ENCODE results near the gene SAT2. TPM values are rescaled to one million over a fixed set of nuclear protein-coding genes. Genes with fewer than 3 reads are reported as not detected.

SAT2 gene
- total and polyA plus RNA-seq, 2 of the 13 experiments (the other 11 are each of a cell fraction or from before 2014, with no cell fraction given): 37.6 to 93.7 TPM

- Histone ChIP-seq H3K9ac (ENCODE audit: insufficient read depth, low read depth, low read length) (no peak overlapping the region), H3K79me2 (ENCODE audit: insufficient read depth, low read length) (no peaks in the 10 kb centered on the region), H3K27me3 (ENCODE audit: control insufficient read depth in 1 of 2, insufficient read depth in 2 of 2, low read length in 2 of 2) (peaks cover 1 to 36% of the 10 kb centered on the region in 2 experiments; a peak in 4 of 5 replicates), H2AFZ (ENCODE audit: low read length) (no peak overlapping the region), H3K9me3 (ENCODE audit: low read length) (no peaks in the 10 kb centered on the region), H4K20me1 (ENCODE audit: insufficient read depth, low read length) (no peaks in the 10 kb centered on the region), H3K4me2 (ENCODE audit: low read depth, low read length) (no peak overlapping the region), H3K4me1 (ENCODE audit: insufficient read depth, low read length) (no peaks in the 10 kb centered on the region), H3K4me3 (replicated peaks in 1 of 3; ENCODE audit: insufficient read depth in 1 of 3, low read depth in 2 of 3, low read length in 3 of 3) (no peak overlapping the region), H3K36me3 (replicated peaks in 1 of 2; ENCODE audit: control insufficient read depth in 1 of 2, insufficient read depth in 2 of 2, low read length in 2 of 2) (no peaks in the 10 kb centered on the region), H3K27ac (ENCODE audit: extremely low read length, insufficient read depth, low read length) (no peak overlapping the region)
- BruUV-seq (replicated peaks): no TSS peak
- 62% methylated on average over 10 of the region's 10 CpGs for WGBS (ENCODE audit: low lambda C conversion rate)
- DNase-seq (ENCODE audit: low spot score) (no peak), FAIRE-seq (no peak), ATAC-seq (no peak)
- in situ Hi-C loops (cut with HindIII; ENCODE audit: extremely low pct_ligation_motif_present, low pct_unique_long_range_greater_than_20kb) (no loop called here), intact Hi-C loops (cut with micrococcal nuclease; ENCODE audit: unreplicated experiment) (no loop called here)
- CTCF ChIA-PET (ENCODE audit: low intra/inter-chr PET ratio, low total read pairs): no interaction called here
- POLR2A ChIA-PET: no interaction called here
- TF ChIP-seq, protein P1, sequence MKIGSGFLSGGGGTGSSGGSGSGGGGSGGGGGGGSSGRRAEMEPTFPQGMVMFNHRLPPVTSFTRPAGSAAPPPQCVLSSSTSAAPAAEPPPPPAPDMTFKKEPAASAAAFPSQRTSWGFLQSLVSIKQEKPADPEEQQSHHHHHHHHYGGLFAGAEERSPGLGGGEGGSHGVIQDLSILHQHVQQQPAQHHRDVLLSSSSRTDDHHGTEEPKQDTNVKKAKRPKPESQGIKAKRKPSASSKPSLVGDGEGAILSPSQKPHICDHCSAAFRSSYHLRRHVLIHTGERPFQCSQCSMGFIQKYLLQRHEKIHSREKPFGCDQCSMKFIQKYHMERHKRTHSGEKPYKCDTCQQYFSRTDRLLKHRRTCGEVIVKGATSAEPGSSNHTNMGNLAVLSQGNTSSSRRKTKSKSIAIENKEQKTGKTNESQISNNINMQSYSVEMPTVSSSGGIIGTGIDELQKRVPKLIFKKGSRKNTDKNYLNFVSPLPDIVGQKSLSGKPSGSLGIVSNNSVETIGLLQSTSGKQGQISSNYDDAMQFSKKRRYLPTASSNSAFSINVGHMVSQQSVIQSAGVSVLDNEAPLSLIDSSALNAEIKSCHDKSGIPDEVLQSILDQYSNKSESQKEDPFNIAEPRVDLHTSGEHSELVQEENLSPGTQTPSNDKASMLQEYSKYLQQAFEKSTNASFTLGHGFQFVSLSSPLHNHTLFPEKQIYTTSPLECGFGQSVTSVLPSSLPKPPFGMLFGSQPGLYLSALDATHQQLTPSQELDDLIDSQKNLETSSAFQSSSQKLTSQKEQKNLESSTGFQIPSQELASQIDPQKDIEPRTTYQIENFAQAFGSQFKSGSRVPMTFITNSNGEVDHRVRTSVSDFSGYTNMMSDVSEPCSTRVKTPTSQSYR (CRISPR knock-in tag; IDR thresholded peaks at IDR 0.05; ENCODE audit: borderline replicate concordance): 0 out of 2 replicates have a peak, but pooled peaks have one; percentile 14
- TF ChIP-seq ZNF652 (CRISPR knock-in tag; IDR thresholded peaks at IDR 0.05; ENCODE audit: borderline replicate concordance, low read depth) (peak; percentile 82), ZNF704 (CRISPR knock-in tag; IDR thresholded peaks at IDR 0.05; ENCODE audit: borderline replicate concordance) (no peak)
Observed at GRCh38 chr17:7656958-7657609, 29.5 kb upstream of the SAT2 start.

All from HepG2 (cell line).